ENCODE measurements around the gene CCDC106. TPM values are rescaled to one million over a fixed set of nuclear protein-coding genes. Genes with fewer than 3 reads are reported as not detected.

The CCDC106 gene
- total RNA-seq, 1 experiment from 2014 or later: 21.1 TPM

- TF ChIP-seq ARID4B (CRISPR knock-in tag; IDR thresholded peaks at IDR 0.05; ENCODE audit: borderline replicate concordance): no peak
Measured at GRCh38 chr19:55650602-55651230, 2.7 kb downstream of the CCDC106 start (continued).

GRCh38 chr19:55651236-55651635 is 3.2 kb downstream of the CCDC106 start:
- ATAC-seq (no peak), DNase-seq (ENCODE audit: low spot score) (no peak)
- H3K4me1 Mint-ChIP-seq: peaks cover 21% of the 10 kb centered on the region
- no peaks in the 10 kb centered on the region for H3K9me3 Mint-ChIP-seq
- H3K27me3 Mint-ChIP-seq (ENCODE audit: low read depth): peaks cover 3% of the 10 kb centered on the region; the same call in 1 of the 2 replicates
- no peak overlapping the region for H3K27ac Mint-ChIP-seq
- CTCF ChIA-PET: interaction anchor here (2.2 kb wide), 1 partner anchor 20 kb away, joined by 33 read pairs; no protein-coding TSS in a partner anchor
- TF ChIP-seq MXD4 (CRISPR knock-in tag; IDR thresholded peaks at IDR 0.05; ENCODE audit: borderline replicate concordance): no peak
- no peak for TF ChIP-seq ZNF232 (CRISPR knock-in tag; IDR thresholded peaks at IDR 0.05)
- no peak for TF ChIP-seq ZNF671 (CRISPR knock-in tag; IDR thresholded peaks at IDR 0.05)
- TF ChIP-seq KAT7 (CRISPR knock-in tag; IDR thresholded peaks at IDR 0.05; ENCODE audit: borderline replicate concordance): no peak
- no peak for TF ChIP-seq CDX4 (CRISPR knock-in tag; IDR thresholded peaks at IDR 0.05; ENCODE audit: borderline replicate concordance)
- TF ChIP-seq CREM (CRISPR knock-in tag; IDR thresholded peaks at IDR 0.05): no peak
- TF ChIP-seq TP53 (CRISPR knock-in tag; IDR thresholded peaks at IDR 0.05): no peak
- TF ChIP-seq SP1 (CRISPR knock-in tag; conservative IDR thresholded peaks at IDR 0.05): no peak
- no peak for TF ChIP-seq ATF1 (CRISPR knock-in tag; IDR thresholded peaks at IDR 0.05)
- TF ChIP-seq MAX (CRISPR knock-in tag; IDR thresholded peaks at IDR 0.05): no peak
- no peak for TF ChIP-seq E2F4 (CRISPR knock-in tag; IDR thresholded peaks at IDR 0.05; ENCODE audit: borderline replicate concordance, low read depth)
- POLR2A ChIA-PET: no interaction called here
- H3K36me3 Mint-ChIP-seq: peaks cover 15% of the 10 kb centered on the region
- H3K4me3 Mint-ChIP-seq: peak overlapping the region; percentile 18; the same call in 1 of the 2 replicates

GRCh38 chr19:55652311-55653128 is 4.5 kb downstream of the CCDC106 start:
- H3K27me3 Mint-ChIP-seq (ENCODE audit: low read depth): peaks cover 3% of the 10 kb centered on the region; the same call in 1 of the 2 replicates
- H3K36me3 Mint-ChIP-seq: peaks cover 11% of the 10 kb centered on the region
- CTCF ChIA-PET: interaction anchor here (0.6 to 2.2 kb wide), 40 partner anchors 10 to 1189 kb away, joined by 3 to 41 read pairs (median 4); partner anchors contain the start of genes EPN1, FIZ1, ISOC2 and LENG9
- ATAC-seq (no peak), DNase-seq (ENCODE audit: low spot score) (peak; percentile 47)
- peaks cover 27% of the 10 kb centered on the region for H3K4me1 Mint-ChIP-seq
- TF ChIP-seq ESRRA (CRISPR knock-in tag; IDR thresholded peaks at IDR 0.05; ENCODE audit: borderline replicate concordance) (no peak), ETV6 (CRISPR knock-in tag; IDR thresholded peaks at IDR 0.05) (no peak)
- H3K27ac Mint-ChIP-seq: peak overlapping the region; percentile 79
- POLR2A ChIA-PET: interaction anchor here (0.6 to 1.5 kb wide), 5 partner anchors 11 to 589 kb away, joined by 3 to 9 read pairs (median 5); partner anchors contain the start of gene RDH13
- H3K9me3 Mint-ChIP-seq: no peaks in the 10 kb centered on the region
- peak overlapping the region; percentile 93 for H3K4me3 Mint-ChIP-seq

Measured in WTC11 (cell line).